ENCODE measurements around the gene MATN4. TPM values are rescaled to one million over a fixed set of nuclear protein-coding genes. Genes with fewer than 3 reads are reported as not detected.

MATN4 gene
- total RNA-seq, 4 donors from 2014 or later = 0.25 to 1.5 (median 0.94) TPM; not detected in 1

DNA sequence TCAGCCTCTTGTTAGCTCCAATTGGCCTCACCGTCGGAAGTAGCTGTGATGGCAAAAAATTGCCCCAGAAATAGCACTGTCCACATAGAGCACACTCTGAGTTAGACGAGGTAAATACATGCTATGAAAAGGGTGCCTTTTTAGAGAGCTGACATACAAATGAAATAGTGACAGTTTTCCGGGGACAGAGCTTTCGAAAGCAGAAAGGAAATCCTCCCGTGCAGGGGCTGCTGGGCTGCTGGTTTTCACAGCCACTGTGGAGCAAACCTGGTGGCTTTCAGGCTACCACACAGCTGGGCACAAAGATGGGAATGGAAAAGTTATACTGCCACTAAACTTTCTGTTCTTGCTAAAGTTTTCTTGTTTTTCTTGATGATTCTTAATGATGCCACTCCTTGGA lies 62.0 kb downstream of the MATN4 start:
- H3K4me1 ChIP-seq = no peaks in the 10 kb centered on the region
- no peaks in the 10 kb centered on the region for H3K36me3 ChIP-seq
- no peak overlapping the region for H3K4me3 ChIP-seq
- no peaks in the 10 kb centered on the region for H3K27me3 ChIP-seq
- 67% methylated on average over 6 of the region's 6 CpGs for WGBS
- H3K9me3 ChIP-seq = no peaks in the 10 kb centered on the region
- H3K27ac ChIP-seq = no peak overlapping the region
- DNase-seq (ENCODE audit: low spot score in 2 of 2) = no peak
- TF ChIP-seq EP300 (IDR thresholded peaks at IDR 0.05) (no peak), POLR2AphosphoS5 (IDR thresholded peaks at IDR 0.05) (no peak), POLR2A (IDR thresholded peaks at IDR 0.05) (no peak)
- TF ChIP-seq, protein P1, sequence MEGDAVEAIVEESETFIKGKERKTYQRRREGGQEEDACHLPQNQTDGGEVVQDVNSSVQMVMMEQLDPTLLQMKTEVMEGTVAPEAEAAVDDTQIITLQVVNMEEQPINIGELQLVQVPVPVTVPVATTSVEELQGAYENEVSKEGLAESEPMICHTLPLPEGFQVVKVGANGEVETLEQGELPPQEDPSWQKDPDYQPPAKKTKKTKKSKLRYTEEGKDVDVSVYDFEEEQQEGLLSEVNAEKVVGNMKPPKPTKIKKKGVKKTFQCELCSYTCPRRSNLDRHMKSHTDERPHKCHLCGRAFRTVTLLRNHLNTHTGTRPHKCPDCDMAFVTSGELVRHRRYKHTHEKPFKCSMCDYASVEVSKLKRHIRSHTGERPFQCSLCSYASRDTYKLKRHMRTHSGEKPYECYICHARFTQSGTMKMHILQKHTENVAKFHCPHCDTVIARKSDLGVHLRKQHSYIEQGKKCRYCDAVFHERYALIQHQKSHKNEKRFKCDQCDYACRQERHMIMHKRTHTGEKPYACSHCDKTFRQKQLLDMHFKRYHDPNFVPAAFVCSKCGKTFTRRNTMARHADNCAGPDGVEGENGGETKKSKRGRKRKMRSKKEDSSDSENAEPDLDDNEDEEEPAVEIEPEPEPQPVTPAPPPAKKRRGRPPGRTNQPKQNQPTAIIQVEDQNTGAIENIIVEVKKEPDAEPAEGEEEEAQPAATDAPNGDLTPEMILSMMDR (IDR thresholded peaks at IDR 0.05) = no peak

Other genes starting within 250 kb of the MATN4 start
- gene KCNS1, start 207.2 kb downstream of the MATN4 start, total RNA-seq = 1 to 10 TPM; 1.0 to 5.5 (median 2.3) TPM
- 100 to 1,000 TPM; 284 to 409 (median 356) TPM for gene WFDC5, start 193.1 kb downstream of the MATN4 start, total RNA-seq
- 1 to 10 TPM in 2 of 4 donors, under 1 TPM in 1, not detected in 1; 0.98 to 7.6 (median 2.3) TPM for gene WFDC12, start 183.8 kb downstream of the MATN4 start, total RNA-seq
- gene PI3, start 133.4 kb downstream of the MATN4 start, total RNA-seq = 10 to 100 TPM in 2 of 4 donors, 1 to 10 TPM in 2; 2.6 to 98.2 (median 8.0) TPM
- not detected for gene SEMG1, start 101.3 kb downstream of the MATN4 start, total RNA-seq
- under 1 TPM in 1 of 4 donors, not detected in 3; 0.25 TPM for gene SEMG2, start 86.9 kb downstream of the MATN4 start, total RNA-seq
- gene SLPI, start 53.7 kb downstream of the MATN4 start, total RNA-seq = 100 to 1,000 TPM in 3 of 4 donors, 10 to 100 TPM in 1; 97.4 to 632 (median 292) TPM
- gene RBPJL, start 1.5 kb downstream of the MATN4 start, total RNA-seq = not detected
- 100 to 1,000 TPM; 156 to 255 (median 216) TPM for gene SDC4, start 40.1 kb upstream of the MATN4 start, total RNA-seq
- 10 to 100 TPM; 30.9 to 49.5 (median 38.7) TPM for gene SYS1, start 54.9 kb upstream of the MATN4 start, total RNA-seq
- under 1 TPM in 1 of 4 donors, not detected in 3; 0.32 TPM for gene TP53TG5, start 70.0 kb upstream of the MATN4 start, total RNA-seq
- 10 to 100 TPM; 42.4 to 72.3 (median 49.7) TPM for gene DBNDD2, start 100.0 kb upstream of the MATN4 start, total RNA-seq
- 10 to 100 TPM; 44.6 to 77.8 (median 51.8) TPM for gene PIGT, start 107.8 kb upstream of the MATN4 start, total RNA-seq
- gene WFDC2, start 161.5 kb upstream of the MATN4 start, total RNA-seq = 10 to 100 TPM; 29.6 to 58.0 (median 34.1) TPM
- gene SPINT3, start 207.3 kb upstream of the MATN4 start, total RNA-seq = 1 to 10 TPM in 1 of 4 donors, not detected in 3; 3.2 TPM
- gene WFDC6, start 231.2 kb upstream of the MATN4 start, total RNA-seq = 1 to 10 TPM in 1 of 4 donors, not detected in 3; 1.6 TPM
- gene EPPIN, start 239.1 kb upstream of the MATN4 start, total RNA-seq = under 1 TPM in 1 of 4 donors, not detected in 3; 0.42 TPM